Limb (tissue), 2 donors: ENCODE measurements around the gene CCDC82.
"Not testable (repeated sequence)": the region's sequence is repeated elsewhere in the genome, so short reads cannot be mapped to it uniquely, and the experiment has no call there.

ENCODE experiments used
- DNase-seq, 2 donors: peaks; one replicate each; pipeline ENCODE4 v3.0.0-alpha.2; 2016; ENCODE audit errors: extremely low spot score in 2 of 2

Gene CCDC82

GRCh38 chr11:96389720-96390487 is at the start of gene CCDC82, which contains the start of gene JRKL:
TSS of gene CCDC82 (minus strand) at chr11:96389912. CDS start at chr11:96384747, 5,165 bp downstream.
TSS of gene JRKL (plus strand) at chr11:96390013. CDS start at chr11:96390650, 637 bp downstream.
- DNase-seq: peak; percentile 96 to 99

GRCh38 chr11:96432654-96433053 is 42.9 kb upstream of the CCDC82 start:
- not testable (repeated sequence) for DNase-seq

GRCh38 chr11:96430668-96431067 is 41.0 kb upstream of the CCDC82 start:
- DNase-seq: no peak

GRCh38 chr11:96424693-96425092 is 35.0 kb upstream of the CCDC82 start:
- DNase-seq: no peak

- DNase-seq: no peak
Observed at GRCh38 chr11:96413408-96413807, 23.7 kb upstream of the CCDC82 start.

- DNase-seq: no peak
Observed at GRCh38 chr11:96412761-96413381, 23.2 kb upstream of the CCDC82 start.

GRCh38 chr11:96411412-96411811 is 21.7 kb upstream of the CCDC82 start:
- not testable (repeated sequence) for DNase-seq

GRCh38 chr11:96400697-96401096 is 11.0 kb upstream of the CCDC82 start:
- no peak for DNase-seq

GRCh38 chr11:96397863-96398262 is 8.2 kb upstream of the CCDC82 start:
- DNase-seq: no peak

- no peak for DNase-seq
Observed at GRCh38 chr11:96396637-96397036, 6.9 kb upstream of the CCDC82 start.

GRCh38 chr11:96394773-96395172 is 5.1 kb upstream of the CCDC82 start:
- no peak for DNase-seq

GRCh38 chr11:96393753-96394348 is 4.1 kb upstream of the CCDC82 start:
- peak in 1 of 2 donors; percentile 55 for DNase-seq

- no peak for DNase-seq
Observed at GRCh38 chr11:96391698-96392307, 2.1 kb upstream of the CCDC82 start.

- peak in 1 of 2 donors; percentile 2 for DNase-seq
Observed at GRCh38 chr11:96390488-96390792, 728 bp upstream of the CCDC82 start.

- DNase-seq: no peak
Observed at GRCh38 chr11:96388891-96389719, 607 bp downstream of the CCDC82 start.

GRCh38 chr11:96385187-96385586 is 4.5 kb downstream of the CCDC82 start:
- no peak for DNase-seq

GRCh38 chr11:96384156-96384555 is 5.6 kb downstream of the CCDC82 start:
- DNase-seq: no peak

GRCh38 chr11:96376796-96377195 is 12.9 kb downstream of the CCDC82 start:
- no peak for DNase-seq

GRCh38 chr11:96373826-96374225 is 15.9 kb downstream of the CCDC82 start:
- DNase-seq: no peak

GRCh38 chr11:96367342-96367741 is 22.4 kb downstream of the CCDC82 start:
- no peak for DNase-seq

- no peak for DNase-seq
Observed at GRCh38 chr11:96366024-96366423, 23.7 kb downstream of the CCDC82 start.
